Nephron (organoid): ENCODE data around the gene ZNF253.
"Not testable (repeated sequence)": the region's sequence is repeated elsewhere in the genome, so short reads cannot be mapped to it uniquely, and the experiment has no call there.

ENCODE experiments used
- H3K27ac Mint-ChIP-seq, 3 experiments: 2 replicates each; pipeline ENCODE4 v1.8.0; 2020; ENCODE audit warnings: mixed read lengths in 3 of 3, mild to moderate bottlenecking in 2 of 3, moderate library complexity in 1 of 3
- H3K27me3 Mint-ChIP-seq: 2 replicates; pipeline ENCODE4 v1.8.0; 2021; ENCODE audit warnings: low read depth, mild to moderate bottlenecking, moderate library complexity, mixed read lengths
- H3K36me3 Mint-ChIP-seq: 2 replicates; pipeline ENCODE4 v1.8.0; 2020; ENCODE audit warnings: low read depth, mixed read lengths
- H3K4me1 Mint-ChIP-seq: 2 replicates; pipeline ENCODE4 v1.8.0; 2020; ENCODE audit warnings: mixed read lengths
- H3K4me3 Mint-ChIP-seq, 3 experiments: 2 replicates each; pipeline ENCODE4 v1.8.0; 2020; ENCODE audit warnings: mild to moderate bottlenecking in 3 of 3, mixed read lengths in 3 of 3, moderate library complexity in 2 of 3
- H3K9me3 Mint-ChIP-seq: 2 replicates; pipeline ENCODE4 v1.8.0; 2020; ENCODE audit warnings: mixed read lengths
- CTCF ChIP-seq, 3 experiments: fragments of 200-600 bp; sonication (generic); IDR thresholded peaks; one replicate each; pipeline ENCODE4 v1.5.0; 2021; ENCODE audit warnings: antibody characterized with exemption in 3 of 3; ENCODE audit not compliant: unreplicated experiment in 3 of 3

Gene ZNF253

DNA sequence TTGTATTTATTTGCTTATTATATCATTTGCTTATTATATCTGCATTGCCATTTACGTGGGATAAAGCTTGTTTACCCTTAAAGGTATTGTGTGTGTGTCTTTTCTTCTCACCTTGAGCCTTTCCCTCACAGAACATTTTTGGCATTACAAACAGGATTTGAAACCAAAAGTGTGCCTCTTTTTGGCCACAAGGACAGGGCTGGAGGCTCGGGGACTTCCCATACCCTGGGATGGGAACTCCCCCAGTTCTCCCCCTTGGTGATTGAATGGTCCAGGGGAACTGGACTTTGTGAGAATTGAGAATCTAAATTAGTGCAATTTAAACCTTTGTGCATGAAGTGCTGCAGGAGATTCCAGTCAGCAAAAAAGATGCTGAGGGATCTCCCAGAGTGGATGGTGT is 41.8 kb upstream of the ZNF253 start:
- no peaks in the 10 kb centered on the region for H3K4me1 Mint-ChIP-seq
- no peak overlapping the region for H3K27ac Mint-ChIP-seq
- peaks cover 63% of the 10 kb centered on the region for H3K36me3 Mint-ChIP-seq
- H3K27me3 Mint-ChIP-seq, result no peaks in the 10 kb centered on the region
- H3K9me3 Mint-ChIP-seq, result peaks cover 79% of the 10 kb centered on the region
- H3K4me3 Mint-ChIP-seq, result peak overlapping the region in 2 of 3 experiments; percentile 21 to 46
- no peak for TF ChIP-seq CTCF (IDR thresholded peaks at IDR 0.05; ENCODE audit: unreplicated experiment in 3 of 3)

GRCh38 chr19:19826875-19827274 is 38.8 kb upstream of the ZNF253 start:
- TF ChIP-seq CTCF (IDR thresholded peaks at IDR 0.05; ENCODE audit: unreplicated experiment in 3 of 3), result no peak
- Mint-ChIP-seq H3K9me3 (peaks cover 76% of the 10 kb centered on the region), H3K27ac (no peak overlapping the region), H3K36me3 (peaks cover 52% of the 10 kb centered on the region), H3K4me1 (no peaks in the 10 kb centered on the region), H3K4me3 (no peak overlapping the region), H3K27me3 (peaks cover 3% of the 10 kb centered on the region)

- TF ChIP-seq CTCF (IDR thresholded peaks at IDR 0.05; ENCODE audit: unreplicated experiment in 3 of 3), result no peak
- Mint-ChIP-seq H3K9me3 (peaks cover 50% of the 10 kb centered on the region), H3K27ac (no peak overlapping the region), H3K27me3 (peaks cover 3% of the 10 kb centered on the region), H3K4me3 (no peak overlapping the region), H3K4me1 (no peaks in the 10 kb centered on the region), H3K36me3 (peaks cover 24% of the 10 kb centered on the region)
Measured at GRCh38 chr19:19835560-19836038, 30.1 kb upstream of the ZNF253 start.

- TF ChIP-seq CTCF (IDR thresholded peaks at IDR 0.05; ENCODE audit: unreplicated experiment in 3 of 3), result no peak
- Mint-ChIP-seq H3K9me3 (peaks cover 22% of the 10 kb centered on the region), H3K27ac (no peak overlapping the region), H3K36me3 (peaks cover 4% of the 10 kb centered on the region), H3K4me1 (no peaks in the 10 kb centered on the region), H3K4me3 (no peak overlapping the region), H3K27me3 (peaks cover 3% of the 10 kb centered on the region)
Measured at GRCh38 chr19:19847781-19848180, 17.9 kb upstream of the ZNF253 start.

GRCh38 chr19:19849056-19849455 is 16.6 kb upstream of the ZNF253 start:
- Mint-ChIP-seq H3K27ac (no peak overlapping the region), H3K27me3 (peaks cover 3% of the 10 kb centered on the region), H3K9me3 (peaks cover 19% of the 10 kb centered on the region), H3K4me3 (no peak overlapping the region), H3K4me1 (no peaks in the 10 kb centered on the region), H3K36me3 (no peaks in the 10 kb centered on the region)
- no peak for TF ChIP-seq CTCF (IDR thresholded peaks at IDR 0.05; ENCODE audit: unreplicated experiment in 3 of 3)

DNA sequence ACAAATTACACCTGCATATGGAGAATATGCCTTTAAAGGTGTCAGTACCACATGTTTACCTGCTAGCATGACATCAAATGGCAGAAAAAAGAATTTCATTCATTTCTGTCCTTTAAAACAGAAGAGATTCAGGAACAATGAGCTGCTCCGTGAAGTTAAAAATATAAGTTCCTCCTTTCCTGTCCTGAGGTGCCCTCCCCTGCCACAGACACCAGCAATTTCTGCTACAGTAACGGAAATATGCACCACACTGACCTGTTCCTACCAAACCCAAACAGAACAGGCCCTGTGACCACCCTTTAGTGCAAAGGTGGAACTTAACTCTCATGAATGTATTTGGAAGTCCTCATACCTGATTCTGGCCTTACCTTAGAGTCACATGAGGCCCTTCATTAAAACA is 13.9 kb upstream of the ZNF253 start:
- H3K27me3 Mint-ChIP-seq, H3K4me1 Mint-ChIP-seq, H3K36me3 Mint-ChIP-seq, H3K27ac Mint-ChIP-seq, H3K4me3 Mint-ChIP-seq: not testable (repeated sequence)
- peaks cover 25% of the 10 kb centered on the region for H3K9me3 Mint-ChIP-seq
